Stimulated activated CD4-positive, alpha-beta T cell treated with anti-CD3 and anti-CD28 coated beads, TNF-alpha, amount 100 ng/mL, for 24 hours (primary cell): ENCODE data around the gene UPB1.
"Not testable (repeated sequence)": the region's sequence is repeated elsewhere in the genome, so short reads cannot be mapped to it uniquely, and the experiment has no call there.

Source experiments
- DNase-seq, 3 experiments: peaks; one replicate each; pipeline ENCODE4 v3.0.0-alpha.2; 2020; ENCODE audit warnings: low read depth in 3 of 3

The UPB1 gene

DNA sequence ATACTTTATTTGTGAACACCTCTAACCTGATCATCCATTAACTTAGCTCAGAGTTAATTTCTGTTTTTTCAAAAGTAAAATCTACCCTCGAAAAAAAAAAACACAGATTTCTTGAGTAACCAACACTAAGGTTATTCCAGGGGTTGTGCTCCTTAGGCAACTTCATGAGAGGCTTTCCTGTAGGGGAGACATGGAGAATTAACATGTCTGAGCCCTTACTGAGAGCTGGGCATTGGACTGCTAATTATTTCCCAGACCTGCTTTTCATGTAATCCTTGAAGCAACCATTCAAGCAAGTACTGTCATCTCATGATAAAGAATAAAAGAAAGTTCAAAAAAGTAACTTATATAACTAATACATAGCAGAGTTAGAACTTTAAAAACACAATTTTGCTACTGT is 13.5 kb upstream of the UPB1 start:
- DNase-seq: no peak

DNA sequence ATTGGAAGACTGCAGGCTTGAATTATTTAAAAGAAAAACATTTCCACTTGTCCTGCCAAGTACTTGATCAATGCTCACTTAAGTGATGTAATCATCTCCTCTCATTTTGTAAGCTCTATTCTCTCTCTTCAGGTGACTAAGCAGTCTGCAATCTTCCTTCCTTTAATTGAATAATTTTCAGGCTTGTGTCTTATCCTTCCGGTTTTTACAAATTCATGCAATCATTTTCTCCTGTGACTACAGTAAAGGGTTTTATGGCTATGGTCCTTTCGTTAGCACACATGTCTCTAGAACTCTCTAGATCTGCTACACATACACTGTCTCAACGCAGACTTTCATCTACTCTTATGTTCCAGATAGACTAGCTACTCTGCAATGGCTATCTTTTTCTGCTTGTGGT is 12.6 kb upstream of the UPB1 start:
- no peak for DNase-seq

DNA sequence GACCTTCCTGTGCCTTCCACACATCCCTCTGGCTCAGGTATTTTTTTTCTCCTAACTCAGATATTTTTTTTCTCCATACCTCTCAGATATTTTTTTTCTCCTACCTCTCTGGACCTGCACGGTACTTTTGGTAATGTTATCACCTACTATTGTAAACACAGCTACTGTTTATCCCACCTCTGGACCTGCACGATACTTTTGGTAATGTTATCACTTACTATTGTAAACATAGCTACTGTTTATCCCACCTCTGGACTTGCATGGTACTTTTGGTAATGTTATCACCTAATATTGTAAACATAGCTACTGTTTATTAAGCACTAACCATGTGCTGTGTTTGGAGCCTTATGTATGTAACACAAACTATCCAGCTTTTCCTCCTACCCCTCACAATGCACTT is 12.1 kb upstream of the UPB1 start:
- DNase-seq: no peak

DNA sequence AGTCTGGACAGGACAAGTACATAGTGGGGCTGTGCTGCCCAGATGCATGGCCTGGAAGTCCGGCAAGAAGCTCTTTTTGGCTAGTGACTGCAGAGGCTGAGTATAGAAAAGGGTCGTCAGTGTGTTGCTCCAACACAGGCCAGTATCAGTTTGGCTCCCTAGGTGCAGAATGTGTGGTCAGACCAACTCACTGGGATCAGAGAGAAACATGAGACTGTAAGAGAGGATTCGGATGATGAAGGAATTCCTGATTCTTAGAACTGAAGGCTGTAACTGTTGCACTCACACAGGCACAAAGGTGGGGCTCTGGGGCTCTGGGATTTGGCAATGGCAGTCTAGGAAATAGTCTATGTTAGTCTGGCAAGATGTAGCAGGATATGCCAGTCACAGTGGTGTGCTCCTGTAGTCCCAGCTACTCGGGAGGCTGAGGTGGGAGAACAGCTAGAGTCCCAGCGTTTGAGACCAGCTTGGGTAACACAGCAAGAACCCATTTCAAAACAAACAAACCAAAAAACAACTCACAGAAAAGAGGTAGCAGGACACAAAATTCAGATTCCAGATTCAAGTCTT is 11.1 kb upstream of the UPB1 start:
- DNase-seq: no peak

DNA sequence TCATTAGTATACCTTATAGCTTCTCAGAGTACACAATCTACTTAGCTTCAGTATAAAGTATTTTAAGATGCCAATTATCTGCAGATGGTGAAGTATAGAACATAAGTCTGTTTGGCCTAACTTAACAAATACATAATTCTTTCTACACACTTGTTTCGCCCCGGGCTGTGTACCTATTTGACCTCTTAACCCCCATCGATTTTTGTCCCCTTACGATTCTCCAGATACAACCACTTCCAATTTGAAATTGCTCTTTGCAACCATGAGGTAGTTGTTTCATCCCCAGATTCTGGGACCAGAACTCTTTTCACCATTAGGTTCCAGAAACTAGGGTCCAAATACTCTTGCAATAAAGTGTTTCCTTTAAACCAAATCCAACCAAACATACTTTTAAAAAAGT is 10.0 kb upstream of the UPB1 start:
- no peak for DNase-seq

DNA sequence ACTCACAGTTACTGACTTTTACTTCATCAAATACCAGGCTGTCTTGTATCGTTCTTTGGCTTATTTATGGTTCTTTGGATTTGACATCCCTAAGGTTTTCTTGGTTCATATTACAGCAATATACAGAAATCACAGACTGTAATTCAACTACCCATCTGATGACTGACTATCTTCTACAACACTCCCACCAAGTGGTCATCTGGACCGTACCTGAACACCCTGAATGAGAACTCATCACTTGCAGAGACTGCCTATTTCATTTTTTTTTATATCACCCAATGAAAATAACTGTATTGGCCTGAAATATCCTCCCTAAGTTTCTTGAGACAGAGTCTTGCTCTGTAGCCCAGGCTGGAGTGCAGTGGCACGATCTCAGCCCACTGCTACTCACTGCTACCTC is 9.5 kb upstream of the UPB1 start:
- DNase-seq: no peak

DNA sequence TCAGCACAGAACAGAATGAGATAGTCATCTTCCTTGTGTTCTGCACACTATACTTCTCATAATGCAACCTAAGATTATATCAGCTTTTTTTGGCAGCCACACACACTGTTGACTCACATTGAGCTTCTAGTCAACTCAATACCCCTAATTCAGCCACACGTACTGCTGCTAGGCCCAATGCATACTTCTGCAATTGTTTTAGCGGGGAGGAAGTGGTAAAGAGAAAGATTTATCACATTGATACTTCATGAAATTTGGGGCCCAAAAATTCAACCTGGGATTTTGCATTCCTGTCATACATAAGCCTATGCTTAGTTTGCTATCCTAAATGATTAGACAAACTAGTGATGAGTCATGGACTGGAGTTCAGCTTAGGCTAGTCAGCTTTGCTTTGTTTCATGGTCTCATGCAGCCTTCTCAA is 8.6 kb upstream of the UPB1 start:
- no peak for DNase-seq

DNA sequence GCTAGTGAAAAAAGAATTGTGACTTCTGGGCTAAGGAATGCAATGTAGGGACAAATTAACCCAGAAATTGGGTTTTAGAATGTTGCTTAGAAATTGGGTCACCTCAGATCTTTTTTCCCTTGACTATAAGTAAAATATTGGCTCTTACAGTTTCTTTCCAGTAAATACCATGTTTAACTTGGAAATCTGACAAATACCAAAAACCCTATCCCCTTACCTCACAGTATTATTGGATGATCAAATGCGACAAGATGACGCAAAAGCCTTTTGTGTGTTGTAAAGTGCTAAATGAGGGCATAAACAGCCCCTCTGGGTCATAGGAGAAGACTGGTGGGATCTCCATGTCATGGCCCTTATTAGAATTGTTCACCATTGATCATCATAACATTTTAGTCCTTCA is 6.1 kb upstream of the UPB1 start:
- DNase-seq: no peak

DNA sequence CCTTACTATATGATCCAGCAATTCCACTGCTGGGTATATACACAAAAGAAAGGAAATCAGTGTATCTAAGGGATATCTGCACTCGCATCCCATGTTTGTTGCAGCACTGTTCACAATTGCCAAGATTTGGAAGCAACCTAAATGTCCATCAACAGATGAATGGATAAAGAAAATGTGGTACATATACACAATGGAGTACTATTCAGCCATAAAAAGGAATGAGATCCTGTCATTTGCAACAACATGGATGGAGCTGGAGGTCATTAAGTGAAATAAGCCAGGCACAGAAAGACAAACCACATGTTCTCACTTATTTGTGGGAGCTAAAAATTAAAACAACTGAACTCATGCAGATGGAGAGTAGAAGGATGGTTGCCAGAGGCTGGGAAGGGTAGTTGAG is 5.7 kb upstream of the UPB1 start:
- DNase-seq: not testable (repeated sequence)

DNA sequence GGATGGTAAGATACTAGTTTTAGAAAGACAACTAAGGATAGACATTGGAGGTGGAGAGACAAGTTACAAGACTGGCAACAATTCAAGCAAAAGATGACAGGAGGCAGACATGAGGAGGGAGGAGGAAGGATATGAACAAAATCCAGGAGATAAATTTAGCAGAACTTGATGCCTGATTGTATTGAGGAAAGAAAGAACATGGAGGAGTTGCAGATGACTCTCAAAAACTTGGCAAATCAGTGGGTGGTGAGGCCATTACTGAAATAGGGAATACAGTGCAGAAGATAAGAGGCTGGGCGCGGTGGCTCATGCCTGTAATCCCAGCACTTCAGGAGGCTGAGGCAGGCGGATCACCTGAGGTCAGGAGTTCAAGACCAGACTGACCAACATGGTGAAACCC is 2.7 kb upstream of the UPB1 start:
- DNase-seq: no peak

DNA sequence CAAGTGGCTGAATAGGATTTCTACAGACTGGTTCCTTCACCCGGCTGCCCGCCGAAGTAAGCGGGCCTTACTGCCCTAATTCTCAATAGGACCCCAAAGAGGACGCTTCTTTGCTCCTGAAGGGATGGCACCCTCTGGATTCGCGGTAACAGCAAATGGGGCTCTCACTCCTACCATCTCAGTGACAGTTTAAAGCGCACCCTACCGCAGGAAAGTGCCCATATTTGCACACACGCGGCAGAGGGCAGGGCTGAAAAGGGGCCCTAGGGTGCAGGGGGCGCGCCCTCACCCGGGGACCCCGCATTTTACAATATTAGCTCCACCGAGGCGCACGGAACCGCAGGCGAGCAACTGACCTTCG is 985 bp upstream of the UPB1 start:
- no peak for DNase-seq

DNA sequence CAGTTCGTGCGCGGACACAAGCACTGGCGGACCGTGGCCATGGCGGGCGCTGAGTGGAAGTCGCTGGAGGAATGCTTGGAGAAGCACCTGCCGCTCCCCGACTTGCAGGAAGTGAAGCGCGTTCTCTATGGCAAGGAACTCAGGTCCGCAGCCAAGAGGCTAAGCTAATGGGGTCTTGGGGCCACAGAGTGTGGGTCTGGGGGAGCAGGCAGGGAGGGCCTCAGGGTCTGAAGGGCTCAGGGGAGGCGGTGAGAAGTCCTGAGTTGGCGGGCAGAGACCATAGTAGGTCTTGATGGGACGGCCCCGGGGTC is 188 bp downstream of the UPB1 start:
- no peak for DNase-seq

DNA sequence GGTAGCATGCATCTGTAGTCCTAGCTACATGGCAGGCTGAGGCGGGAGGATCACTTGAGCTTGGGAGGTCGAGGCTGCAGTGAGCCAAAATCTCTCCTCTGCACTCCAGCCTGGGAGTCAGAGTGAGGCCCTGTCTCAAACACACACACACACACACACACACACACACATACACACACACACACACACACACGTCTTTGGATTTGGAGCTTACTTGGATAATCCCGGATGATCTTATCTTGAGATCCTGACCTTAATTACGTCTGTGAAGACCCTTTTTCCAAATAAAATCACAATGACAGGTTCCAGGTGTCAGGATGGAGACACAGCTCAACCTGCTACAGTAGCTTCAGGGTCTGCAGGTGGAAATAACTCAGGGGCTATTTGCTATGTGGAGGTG is 1.1 kb downstream of the UPB1 start:
- DNase-seq: no peak

DNA sequence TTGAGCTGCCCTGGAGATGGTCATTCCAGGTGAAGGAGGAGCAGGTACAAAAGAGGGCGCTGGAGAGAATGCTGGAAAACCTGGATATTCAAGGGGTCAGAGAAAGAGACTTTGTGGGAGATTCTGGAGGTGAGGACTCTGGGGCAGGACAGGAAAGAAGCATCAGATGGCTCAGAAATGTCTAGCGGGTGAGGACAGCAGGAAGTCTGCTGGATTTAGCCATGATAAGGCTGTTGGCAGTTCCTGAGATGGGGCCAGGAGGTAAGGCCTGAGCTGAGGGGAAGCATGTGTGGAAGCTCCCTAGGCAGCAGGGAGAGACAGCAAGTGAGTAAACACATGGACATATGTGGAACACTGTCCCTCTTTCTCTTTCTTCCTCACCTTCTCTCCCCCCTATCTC is 1.5 kb downstream of the UPB1 start:
- no peak for DNase-seq

DNA sequence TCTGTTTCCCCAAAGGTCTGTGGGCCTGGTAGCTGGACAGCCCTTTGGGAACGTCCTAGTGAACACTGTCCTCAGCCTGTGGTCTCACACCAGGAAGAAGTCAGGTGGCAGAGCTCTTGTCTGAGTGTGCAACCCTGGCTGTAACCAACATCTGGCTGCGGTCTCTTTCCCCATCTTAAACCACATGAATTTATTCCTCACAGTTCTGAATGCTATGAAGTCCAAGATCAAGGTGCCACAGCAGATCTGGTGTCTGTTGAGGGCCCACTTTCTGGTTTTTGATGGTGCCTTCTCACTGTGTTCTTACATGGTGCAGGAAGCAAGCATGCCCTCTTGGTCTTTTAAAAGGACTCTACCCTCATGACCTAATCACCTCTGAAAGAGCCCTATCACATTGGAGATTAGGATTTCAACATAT is 2.7 kb downstream of the UPB1 start:
- no peak for DNase-seq

DNA sequence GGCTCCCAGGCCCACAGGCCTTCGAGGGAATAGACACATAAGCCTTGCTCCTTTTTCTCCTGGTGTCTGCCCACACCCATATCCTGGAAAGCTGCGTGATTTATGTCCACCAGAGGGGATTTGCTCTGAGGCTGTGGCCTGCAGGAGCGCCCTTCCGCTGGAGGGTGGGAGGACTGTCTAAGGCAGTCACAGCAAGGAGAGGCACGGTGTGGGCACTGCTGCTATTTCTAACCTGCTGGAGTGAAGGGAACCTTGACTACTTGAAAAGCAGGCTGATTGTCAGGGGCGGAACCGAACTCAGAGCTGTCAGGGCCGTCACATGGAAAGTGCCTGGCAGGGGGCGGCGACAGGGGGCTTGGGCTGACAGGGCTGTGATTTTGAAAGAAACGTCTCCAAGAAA is 3.7 kb downstream of the UPB1 start:
- no peak for DNase-seq

DNA sequence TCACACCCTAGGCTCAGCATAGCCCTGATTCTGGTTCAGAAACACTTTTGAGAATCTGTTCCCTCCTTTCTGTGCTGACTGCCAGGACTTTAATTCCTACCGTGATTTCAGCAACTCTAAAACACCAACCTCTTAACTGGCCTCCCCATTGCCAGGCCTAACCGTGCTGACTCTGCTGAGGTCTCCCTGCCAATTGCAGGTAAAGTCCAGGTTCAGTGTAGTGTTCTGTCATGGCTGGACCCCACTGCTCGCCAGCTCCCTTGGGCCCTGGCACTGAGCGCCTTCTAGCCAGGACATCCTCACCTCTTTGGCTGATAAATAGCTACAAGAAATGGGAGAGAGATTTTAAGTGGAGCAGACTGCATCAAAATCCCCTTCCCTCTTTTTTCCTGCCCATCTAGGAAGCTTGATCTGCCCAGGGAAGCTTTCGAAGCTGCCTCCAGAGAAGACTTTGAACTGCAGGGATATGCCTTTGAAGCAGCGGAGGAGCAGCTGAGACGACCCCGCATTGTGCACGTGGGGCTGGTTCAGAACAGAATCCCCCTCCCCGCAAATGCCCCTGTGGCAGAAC is 4.7 kb downstream of the UPB1 start:
- no peak for DNase-seq

DNA sequence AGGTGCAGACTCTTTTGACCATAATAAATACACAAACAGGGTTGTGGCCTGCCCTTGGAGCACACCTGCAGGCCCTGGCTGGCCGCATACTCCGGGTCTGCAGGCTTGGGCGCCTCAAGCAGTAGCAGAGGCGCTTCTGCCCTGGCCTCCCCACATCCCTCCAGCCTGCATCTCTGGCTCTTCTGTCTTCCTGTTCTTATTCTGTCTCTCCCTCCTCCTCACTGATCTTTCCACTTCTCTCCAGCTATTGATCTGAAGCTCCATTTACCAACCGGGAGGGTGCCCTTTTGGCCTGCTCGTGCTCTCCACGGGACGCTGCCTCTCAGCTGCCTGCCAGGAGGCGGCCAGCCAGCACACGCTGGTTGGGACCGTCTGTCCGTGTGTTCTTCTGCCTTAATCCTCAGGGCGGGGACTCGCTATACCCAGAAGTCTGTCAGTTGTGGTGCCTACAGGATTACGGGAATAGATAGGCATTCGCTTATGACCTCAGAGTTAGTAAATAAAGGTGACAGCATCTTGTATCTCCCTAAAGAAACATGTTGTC is 5.2 kb downstream of the UPB1 start:
- DNase-seq: no peak

DNA sequence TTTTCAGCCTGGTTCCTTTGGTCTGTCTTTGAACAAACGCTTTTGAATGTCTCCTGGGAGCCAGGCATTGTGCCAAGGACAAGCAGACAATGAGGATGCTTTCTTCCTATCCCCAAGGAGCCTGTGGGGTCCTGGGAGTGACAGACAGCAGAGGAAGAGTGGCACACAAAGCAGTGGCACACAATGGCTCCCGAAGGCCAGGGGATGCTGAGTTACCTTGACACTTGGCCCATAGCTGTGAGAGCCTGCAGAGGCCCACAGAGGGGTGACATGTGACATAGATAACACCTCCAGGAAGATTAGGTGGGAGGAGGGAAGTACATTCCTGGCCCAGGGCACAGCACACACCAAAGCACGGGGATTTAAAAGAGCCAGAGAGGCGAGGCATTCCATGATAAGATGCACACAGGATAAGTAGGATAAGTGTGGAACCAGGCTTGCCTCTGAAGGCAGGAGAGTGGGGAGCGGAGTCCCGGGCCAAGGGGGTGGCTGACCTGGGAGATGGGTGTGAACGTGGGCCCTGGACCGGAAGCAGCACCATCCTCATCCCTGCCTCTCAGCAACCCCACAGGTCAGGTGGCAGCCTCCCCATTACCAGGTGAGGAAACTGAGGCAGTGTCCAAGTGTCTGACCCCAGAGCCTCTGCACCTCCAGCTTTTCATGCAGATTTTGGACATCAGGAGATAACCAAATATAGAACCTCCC is 6.3 kb downstream of the UPB1 start:
- DNase-seq: no peak

DNA sequence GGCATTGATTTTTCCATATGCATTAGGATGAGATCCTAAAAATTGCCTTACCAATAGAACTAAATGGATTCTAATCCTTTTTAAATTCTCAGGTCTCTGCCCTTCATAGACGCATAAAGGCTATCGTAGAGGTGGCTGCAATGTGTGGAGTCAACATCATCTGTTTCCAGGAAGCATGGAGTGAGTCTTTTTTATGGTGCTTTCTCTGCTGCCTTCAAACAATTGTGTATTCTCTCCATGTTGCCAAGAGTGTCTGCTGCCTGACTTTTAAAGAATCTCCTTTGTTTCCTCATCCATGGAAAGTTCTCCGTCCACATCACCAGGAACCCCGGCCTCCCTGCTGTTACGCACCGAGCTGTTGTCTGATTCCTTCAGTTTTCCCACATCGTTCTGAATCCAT is 6.9 kb downstream of the UPB1 start:
- no peak for DNase-seq

DNA sequence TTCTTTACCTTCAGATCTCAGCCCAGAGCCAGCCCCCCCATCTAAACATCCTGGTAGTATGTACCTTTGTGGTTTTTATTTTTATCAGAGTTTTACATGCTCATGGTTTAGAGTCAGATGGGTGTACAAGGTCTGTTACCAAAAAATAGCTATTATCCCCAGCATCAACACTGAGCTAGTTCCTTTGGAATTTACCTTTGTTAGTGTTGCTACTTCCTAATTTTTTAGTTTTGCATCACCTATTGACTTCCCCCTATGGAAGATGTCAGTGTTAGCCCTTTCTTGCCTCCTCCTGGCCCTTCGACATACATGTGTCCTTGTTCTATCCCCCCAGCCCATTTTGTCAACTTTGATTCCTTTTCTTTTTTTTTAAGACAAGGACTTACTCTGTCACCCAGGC is 7.4 kb downstream of the UPB1 start:
- no peak for DNase-seq

DNA sequence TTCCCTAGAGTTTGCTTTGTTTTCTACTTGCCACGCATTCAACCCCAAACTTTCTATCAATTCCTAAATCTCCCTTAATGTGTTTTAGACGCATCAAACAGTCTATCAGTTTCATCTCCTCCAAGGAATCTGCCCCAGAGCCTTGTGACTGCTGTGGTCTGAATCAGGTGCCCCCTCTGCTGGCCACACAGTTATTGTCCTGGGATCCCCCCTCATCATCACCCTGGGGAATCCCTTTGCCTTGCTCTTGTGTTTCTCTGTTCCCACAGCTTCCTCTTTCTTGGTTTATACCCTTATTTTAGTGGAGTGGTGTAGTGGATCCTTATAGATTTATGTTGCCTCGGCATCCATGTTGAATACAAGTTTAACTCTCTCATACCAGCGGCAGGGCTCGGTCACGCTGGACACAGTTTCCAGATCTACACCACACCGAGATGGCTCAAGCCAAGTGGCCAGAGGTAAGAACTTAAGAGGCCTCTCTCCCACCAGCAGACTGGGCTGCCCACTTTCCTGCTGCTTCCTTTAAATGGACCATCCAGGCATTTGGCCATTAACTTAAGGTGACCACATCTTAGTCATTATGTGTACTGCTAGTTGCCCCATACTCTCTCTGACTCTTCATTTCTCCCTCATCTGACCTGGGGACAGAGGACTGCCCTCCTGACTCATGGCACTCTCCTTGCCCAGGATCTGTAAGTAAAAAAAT is 8.2 kb downstream of the UPB1 start:
- DNase-seq: peak; percentile 28 to 64 (median 47)

DNA sequence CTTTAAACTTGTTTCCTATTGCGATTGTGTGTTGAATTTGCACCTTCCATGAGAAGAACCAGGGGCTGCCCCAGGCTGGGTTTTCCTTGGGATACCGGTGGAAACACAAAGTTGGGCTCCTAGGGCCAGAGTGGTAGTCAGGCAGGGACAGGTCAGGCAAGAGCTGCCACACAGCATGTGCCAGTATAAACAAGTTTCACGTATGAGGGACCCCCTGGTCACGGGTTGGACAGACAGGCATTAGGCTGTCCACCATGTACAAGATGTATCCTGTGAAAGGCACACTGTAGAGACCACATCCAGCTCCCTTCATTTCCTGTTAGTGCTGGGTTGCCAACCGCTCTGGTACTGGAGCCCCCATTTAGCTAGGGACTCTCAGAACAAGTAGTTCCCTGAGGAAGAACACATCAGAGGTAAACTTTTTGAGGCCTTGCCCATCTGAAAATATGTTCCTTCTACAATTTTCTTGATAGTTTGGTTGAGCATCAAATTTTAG is 8.8 kb downstream of the UPB1 start:
- no peak for DNase-seq
